Stimulated activated CD8-positive, alpha-beta memory T cell treated with anti-CD3 and anti-CD28 coated beads, Interleukin-4, amount 100 ng/mL, for 4 hours (primary cell): Measurements from ENCODE around the gene NHEJ1.

Experiments used
- DNase-seq, 2 donors: peaks; one replicate each; pipeline ENCODE4 v3.0.0-alpha.2; 2020; ENCODE audit warnings: low read depth in 2 of 2, low spot score in 1 of 2

Gene NHEJ1

GRCh38 chr2:219168932-219169331 is 8.3 kb upstream of the NHEJ1 start:
- no peak for DNase-seq

DNA sequence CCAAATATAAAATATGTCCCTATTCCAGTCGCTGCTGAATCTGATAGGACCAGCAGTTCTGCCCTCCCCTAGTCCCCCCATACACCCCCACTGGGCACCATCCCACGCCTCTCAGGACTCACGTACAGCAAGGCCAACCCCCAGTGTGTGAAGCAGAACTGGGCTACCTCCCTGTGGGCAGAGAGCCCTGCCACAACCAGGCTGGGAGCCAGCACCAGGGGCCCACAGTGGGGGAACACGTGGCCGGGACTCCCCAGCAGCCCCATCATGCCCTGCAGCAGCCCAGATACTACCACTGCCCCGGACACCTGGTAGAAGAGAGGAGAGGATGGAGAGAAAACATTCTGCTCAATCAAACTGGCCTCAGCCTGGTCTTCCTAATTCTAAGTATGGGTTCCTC is 7.9 kb upstream of the NHEJ1 start:
- no peak for DNase-seq

- no peak for DNase-seq
Observed at GRCh38 chr2:219167997-219168396, 7.4 kb upstream of the NHEJ1 start.

GRCh38 chr2:219165058-219165911 is 4.7 kb upstream of the NHEJ1 start:
- no peak for DNase-seq

- no peak for DNase-seq
Observed at GRCh38 chr2:219163156-219163555, 2.5 kb upstream of the NHEJ1 start.

- no peak for DNase-seq
Observed at GRCh38 chr2:219161097-219161496, 482 bp upstream of the NHEJ1 start.

GRCh38 chr2:219159771-219160185 is 837 bp downstream of the NHEJ1 start:
- DNase-seq = no peak

GRCh38 chr2:219158586-219158985 is 2.0 kb downstream of the NHEJ1 start:
- DNase-seq = no peak

DNA sequence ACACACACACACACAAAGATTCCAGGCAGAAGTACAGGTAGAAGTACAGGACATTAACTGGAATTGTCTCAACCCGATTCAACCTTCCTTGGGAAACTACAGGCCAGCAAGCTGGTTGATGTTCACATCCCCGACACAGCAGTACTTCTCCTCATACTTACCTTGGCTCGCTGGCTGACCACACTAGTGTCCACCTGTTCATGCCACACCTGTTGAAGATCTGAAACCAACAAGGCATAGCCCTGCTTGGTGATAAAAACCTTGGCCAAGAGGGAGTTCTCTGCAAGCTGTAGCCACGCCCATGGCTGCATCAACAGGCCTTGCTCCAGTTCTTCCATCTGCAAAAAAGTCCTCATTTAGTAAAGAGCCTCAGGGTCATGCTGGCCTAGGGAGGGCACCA is 2.6 kb downstream of the NHEJ1 start:
- no peak for DNase-seq

DNA sequence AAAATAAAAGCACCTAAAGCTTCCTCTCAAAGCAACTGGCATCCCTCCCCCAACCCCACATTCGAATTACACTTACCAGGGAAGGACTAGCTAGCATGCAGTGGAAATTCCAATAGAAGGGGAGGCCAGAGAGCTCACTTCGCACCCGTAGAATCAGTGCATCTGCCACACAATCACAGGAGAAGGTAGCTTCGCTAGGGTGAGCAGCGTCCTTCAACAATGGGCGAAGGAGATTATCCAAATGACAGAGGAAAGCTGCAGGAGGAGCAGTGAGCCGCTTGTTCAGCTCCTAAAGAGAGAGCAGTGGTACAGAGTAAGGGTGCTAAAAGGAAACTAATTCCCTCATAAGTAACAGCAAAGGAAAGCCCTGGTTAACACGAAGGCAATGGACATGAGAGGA is 3.2 kb downstream of the NHEJ1 start:
- no peak for DNase-seq

DNA sequence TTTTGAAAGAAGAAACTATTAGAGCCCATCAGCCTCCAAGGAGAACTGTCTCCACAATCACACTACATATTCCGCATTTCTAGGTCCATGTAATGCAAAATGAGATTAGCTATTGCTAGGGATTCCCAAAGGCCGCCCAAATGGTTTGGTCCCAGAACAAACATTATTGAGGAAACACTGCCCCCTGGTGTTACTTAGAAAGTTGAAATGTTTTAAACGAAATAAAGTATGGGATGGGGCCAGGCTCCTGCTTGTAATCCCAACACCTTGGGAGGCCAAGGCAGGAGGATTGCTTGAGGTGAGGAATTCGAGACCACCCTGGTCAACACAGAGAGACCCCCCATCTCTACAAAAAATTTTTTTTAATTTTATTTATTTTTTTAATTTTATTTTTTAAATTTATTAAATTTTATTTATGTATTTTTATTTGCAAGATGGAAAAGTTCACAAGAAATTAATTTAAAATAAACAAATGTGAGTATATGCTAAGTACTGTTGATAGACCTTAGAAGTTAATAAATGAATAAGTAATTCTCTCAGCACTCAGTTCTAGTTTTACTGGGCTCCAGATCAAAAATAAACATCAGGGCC is 5.5 kb downstream of the NHEJ1 start:
- DNase-seq = no peak

GRCh38 chr2:219149667-219150066 is 10.9 kb downstream of the NHEJ1 start:
- no peak for DNase-seq

- no peak for DNase-seq
Observed at GRCh38 chr2:219142329-219142728, 18.3 kb downstream of the NHEJ1 start.

DNA sequence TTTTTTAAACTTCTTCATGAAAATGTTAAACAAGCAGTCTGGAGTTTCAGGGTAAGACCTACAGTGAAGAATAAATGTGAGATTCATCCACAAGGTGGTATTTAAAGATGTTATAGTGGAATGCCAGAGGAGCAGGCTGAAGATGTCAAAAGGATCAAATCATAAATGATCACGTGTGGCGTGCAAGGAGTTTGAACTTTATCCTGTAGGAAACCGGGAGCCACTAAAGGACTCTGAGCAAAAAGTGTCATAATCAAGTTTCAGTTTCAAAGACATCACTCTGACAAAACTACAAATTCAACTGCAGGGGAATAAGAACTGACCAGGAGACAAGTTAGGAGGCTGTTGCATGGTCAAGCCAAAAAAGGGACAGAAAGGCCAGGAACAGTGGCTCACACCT is 19.9 kb downstream of the NHEJ1 start:
- DNase-seq = no peak

- DNase-seq = no peak
Observed at GRCh38 chr2:219133976-219134375, 26.6 kb downstream of the NHEJ1 start.

DNA sequence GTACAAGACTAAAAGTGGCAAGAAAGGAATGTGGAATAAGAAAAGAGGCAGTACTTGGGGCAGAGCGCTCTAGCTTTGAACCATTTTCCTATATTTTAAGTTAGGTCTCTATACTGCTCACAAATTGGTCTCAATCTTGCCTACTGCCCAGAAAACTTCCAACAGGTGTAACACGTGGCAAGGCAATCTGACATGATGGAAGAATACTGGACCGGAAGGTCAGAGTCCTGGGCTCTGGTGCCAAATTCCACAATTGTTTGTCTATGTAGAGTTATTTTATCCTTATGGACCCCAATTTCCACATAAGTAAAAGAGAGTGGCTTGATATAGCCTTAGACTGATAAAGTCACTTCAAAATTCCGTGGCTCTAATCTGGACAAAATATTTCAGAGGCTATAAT is 28.9 kb downstream of the NHEJ1 start:
- no peak for DNase-seq

GRCh38 chr2:219131327-219131726 is 29.3 kb downstream of the NHEJ1 start:
- DNase-seq = no peak

DNA sequence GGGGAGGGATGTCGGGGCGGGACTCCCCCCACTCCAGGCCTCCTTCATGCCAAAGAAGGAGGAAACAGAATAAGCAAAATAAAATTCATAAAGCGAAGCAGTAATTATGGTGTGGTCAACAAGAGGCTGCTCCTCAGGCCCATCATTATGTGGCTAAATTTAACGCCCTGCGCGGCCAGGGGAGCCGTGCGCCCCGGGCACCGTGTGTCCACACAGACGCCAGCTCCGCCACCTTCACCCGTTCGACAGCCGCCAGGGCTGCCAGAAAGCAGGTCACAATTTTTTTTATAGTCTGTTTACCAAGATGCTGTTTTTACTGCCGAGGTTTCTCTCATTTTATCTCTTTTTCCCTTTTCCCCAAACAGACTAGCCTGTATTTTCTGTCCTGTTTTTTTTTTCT is 31.0 kb downstream of the NHEJ1 start:
- no peak for DNase-seq

GRCh38 chr2:219128396-219128795 is 32.2 kb downstream of the NHEJ1 start:
- DNase-seq = no peak

GRCh38 chr2:219127037-219127635 is 33.5 kb downstream of the NHEJ1 start:
- DNase-seq = no peak

DNA sequence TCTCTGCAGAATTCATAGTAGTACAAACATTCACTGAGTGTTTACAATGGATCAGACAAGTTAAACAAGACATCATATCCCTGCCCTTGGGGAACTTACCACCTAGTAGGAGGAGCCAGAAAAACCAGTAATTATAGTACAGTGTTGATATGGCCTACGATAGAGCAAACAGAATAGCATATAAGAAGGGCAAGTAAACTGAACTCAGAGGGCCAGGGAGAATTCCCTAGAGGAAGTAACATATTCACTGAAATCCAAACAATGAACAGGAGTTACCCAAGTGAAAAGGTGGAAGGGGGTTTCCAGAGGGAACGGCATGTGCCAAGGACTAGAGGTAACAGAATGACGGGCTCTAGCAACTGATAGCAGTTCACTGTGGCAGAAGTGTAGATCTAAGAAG is 34.1 kb downstream of the NHEJ1 start:
- DNase-seq = no peak

DNA sequence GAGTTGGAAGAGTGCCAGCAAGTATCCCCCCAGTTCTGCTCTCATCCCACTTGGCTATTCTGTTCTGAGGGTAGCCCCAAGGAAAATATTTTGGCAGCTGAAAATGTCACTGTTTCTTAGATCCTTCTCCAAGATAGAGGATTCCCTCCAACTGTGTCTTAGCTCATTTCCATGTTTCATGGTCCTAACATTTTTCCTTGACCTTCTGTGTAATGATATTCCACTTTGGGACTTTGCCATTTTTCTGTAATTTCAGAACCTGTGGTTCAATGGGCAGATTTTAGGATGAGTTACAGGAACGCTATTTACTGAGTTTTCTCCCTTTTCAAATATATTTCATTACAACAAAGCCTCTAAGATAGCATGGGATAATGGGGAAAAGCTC is 34.7 kb downstream of the NHEJ1 start:
- DNase-seq = no peak
